ENCODE measurements around the gene SPTBN4.
"Not testable (repeated sequence)": the region's sequence is repeated elsewhere in the genome, so short reads cannot be mapped to it uniquely, and the experiment has no call there.

SPTBN4 gene

GRCh38 chr19:40590464-40591265 is 123.9 kb downstream of the SPTBN4 start:
- DNase-seq = no peak

- DNase-seq = not testable (repeated sequence)
These were observed 124.9 kb downstream of the SPTBN4 start for GRCh38 chr19:40591724-40592123.

DNA sequence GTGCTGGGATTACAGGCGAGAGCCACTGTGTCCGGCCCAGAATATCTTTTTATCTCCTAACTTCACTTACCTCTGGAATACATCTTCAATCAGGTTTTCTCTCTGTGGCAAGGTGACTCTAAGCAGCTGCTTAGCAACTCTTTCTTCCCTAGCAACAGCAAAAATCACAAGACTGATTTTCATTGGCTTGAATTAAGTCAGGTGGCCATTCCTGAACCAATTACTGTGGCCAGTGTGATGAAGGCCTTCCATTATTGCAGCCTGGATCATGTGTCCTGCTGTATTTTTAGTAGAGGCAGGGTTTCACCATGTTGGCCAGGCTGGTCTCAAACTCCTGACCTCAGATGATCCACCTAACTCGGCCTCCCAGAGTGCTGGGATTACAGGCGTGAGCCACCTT is 125.4 kb downstream of the SPTBN4 start:
- no peak for DNase-seq

GRCh38 chr19:40594255-40594654 is 127.5 kb downstream of the SPTBN4 start:
- DNase-seq = no peak

- DNase-seq = no peak
These were observed 127.9 kb downstream of the SPTBN4 start for GRCh38 chr19:40594657-40595091.

DNA sequence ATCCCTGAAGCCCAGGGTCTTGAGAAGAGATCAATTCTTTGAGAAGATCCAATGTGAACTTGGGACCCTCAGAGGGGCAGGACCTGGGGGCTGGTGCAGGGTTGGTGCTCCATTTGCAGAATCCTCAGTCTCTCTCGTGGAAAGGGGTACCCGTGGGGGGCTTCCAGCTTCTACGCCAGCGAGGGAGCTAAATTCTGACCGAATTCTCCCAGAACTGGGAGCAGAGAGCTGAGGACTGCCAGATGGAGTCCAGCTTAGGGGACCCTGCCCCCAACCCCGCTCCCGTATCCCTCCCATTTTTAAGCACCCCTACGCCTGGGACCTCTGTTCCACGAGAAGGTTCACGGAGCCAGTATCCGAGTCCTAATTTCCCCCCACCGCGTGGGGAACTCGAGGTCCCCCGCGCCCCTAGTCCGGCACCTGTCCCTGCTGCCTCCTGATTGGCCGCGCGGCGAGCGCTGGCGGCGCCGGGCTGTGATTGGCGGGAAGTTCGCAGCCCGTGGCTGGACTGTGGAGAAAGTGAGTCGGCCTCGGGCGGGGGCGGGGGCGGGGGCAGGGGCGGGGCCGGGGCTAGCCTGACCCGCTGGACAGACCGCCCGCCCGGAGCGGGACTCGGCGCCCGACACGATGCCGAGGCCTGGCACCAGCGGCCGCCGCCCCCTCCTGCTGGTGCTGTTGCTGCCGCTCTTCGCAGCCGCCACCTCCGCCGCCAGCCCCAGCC is 130.0 kb downstream of the SPTBN4 start:
- DNase-seq = peak in 1 of 2 experiments; percentile 44

DNA sequence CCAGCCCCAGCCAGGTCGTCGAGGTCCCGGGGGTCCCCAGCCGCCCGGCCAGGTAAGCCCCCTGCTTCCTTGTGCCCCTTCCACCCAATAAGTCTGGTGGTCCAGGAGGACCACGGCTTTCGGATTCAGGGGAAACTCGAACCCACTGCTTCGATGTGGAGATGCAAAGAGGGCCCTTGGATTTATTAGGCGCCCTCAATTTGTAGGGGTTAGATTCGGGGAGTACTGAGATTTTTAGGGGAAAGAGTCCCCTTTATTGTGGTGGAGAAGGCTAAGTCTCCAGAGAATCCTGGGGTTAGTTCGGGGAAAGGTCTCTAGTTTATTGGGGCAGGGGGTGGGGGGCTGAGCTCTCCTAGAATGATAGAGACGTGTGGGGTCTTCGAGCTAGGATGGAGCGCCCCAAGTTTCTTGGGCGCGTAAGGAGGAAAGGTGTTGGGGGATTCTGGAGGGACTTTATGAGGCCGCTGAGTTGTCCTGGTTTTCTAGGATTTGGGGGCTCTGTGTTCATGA is 130.6 kb downstream of the SPTBN4 start:
- no peak for DNase-seq

DNA sequence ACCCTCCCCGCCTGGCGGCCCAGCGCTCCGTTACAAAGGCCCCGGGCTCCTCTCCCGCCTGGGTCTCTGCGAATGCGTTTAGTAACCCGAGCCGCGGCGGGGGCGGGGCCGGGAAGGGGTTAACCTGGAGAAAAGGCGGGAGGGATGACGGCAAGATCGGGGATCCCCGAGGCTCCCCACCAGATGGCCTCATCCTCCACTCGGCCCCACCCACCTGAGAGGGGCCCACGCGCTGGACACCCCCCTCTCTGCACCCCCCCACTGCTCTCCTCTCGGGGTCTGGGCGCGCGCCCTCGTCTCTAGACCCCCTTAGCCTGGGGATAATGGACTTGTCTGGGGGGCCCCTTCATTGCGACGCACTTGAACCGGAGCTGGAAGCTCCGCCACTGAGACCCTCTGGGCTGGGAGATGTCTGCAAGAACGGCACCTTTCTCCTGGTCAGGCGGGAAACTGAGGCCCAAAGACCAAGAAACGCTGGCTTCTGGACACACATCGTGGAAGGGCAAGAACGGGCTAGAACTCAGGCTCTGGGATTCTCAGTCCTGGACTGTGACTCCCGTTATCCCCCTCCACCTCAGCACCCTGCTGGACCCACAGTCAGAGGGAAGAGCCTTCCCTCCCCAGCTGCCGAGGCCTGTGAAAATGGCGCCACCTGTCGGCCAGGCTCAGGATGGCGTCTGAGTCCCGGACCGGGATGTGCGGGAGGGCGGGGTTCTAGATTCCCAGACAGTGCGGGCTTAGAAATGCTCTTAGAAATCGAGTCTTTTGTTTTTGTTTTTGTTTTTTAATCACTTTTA is 131.5 kb downstream of the SPTBN4 start:
- DNase-seq = peak; percentile 91

DNA sequence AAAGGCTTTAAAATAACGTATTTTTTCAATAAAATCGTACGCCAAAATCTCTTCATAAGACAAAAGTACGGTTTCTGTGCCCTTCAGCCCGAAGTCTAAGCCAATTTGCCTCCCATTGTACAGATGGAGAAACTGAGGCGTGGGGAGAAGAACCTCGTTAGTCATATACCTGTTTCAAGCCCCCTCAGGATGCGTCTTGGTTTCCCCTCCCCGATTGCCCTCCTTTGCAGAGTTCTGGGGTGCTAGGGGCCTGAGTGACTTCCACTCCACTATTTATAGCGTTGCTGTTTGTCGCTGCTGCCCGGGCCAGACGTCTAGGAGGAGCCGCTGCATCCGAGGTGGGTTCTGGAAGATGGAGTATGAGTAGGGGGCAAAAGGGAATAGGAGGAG is 132.1 kb downstream of the SPTBN4 start:
- no peak for DNase-seq

- no peak for DNase-seq
These were observed 132.6 kb downstream of the SPTBN4 start for GRCh38 chr19:40599331-40599901.

DNA sequence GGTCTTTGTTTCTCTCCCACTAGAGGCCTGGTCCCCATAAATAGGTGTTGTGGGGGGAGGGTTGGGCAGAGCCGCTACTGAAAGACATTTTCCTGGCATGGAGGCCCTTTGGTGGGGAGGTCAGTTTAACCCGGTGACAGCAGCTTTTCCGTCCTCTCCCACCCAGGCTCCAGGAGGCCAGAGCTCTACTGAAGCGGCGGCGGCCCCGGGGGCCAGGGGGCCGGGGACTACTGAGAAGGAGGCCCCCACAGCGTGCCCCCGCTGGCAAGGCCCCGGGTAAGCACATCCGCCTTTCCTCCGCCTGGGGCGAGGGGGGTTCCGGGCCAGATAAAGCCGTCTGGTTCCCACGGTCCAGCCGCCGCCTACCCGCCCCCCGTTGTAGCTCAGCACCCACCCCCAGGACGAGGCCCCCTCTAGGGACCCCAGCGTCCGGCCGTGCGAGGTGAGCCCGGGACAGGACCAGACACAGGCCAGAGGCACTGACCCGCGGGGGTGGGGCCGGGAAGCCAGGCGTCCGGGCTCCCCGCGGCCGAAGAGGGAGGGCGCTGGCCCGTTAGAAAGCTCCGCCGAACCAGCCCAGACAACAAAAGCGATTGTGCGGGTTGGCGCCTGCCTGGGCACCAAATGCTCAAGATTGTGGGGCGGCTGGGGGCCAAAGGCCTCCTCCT is 133.2 kb downstream of the SPTBN4 start:
- no peak for DNase-seq

DNA sequence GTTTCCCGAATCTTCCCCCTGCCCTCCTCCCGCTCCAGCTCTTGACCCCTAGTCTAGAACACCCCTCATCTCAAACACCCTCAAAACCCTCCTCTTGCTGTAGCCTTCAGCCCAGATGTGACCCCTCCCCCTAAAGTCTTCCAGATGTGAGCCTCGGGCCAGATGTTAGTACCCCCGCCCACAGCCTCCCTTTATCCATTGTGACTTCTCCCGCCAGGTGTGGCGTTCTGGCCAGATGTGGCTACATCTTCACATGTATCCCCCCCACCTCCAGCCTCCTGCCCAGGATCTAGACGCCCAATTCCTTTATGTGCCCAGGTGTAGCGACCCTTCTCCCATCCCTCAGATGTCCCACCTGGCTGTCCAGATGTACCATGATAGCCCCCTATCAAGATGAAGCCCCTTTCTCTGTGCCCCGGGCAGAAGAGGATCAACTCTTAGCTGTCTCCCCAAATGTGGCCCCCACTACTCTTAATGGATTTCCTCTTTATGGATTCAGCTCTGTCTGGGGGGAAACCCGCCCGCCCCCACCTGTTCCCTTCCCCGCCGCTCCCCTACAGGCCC is 133.9 kb downstream of the SPTBN4 start:
- no peak for DNase-seq

- DNase-seq = no peak
These were observed 134.6 kb downstream of the SPTBN4 start, which contains the start of gene LTBP4 for GRCh38 chr19:40601134-40601974. TSS of gene LTBP4 (plus strand) at chr19:40601369. CDS start at chr19:40601388, 19 bp downstream.

GRCh38 chr19:40603071-40603388 is 136.2 kb downstream of the SPTBN4 start:
- no peak for DNase-seq

GRCh38 chr19:40603389-40604170 is 136.8 kb downstream of the SPTBN4 start:
- DNase-seq = peak; percentile 99

DNA sequence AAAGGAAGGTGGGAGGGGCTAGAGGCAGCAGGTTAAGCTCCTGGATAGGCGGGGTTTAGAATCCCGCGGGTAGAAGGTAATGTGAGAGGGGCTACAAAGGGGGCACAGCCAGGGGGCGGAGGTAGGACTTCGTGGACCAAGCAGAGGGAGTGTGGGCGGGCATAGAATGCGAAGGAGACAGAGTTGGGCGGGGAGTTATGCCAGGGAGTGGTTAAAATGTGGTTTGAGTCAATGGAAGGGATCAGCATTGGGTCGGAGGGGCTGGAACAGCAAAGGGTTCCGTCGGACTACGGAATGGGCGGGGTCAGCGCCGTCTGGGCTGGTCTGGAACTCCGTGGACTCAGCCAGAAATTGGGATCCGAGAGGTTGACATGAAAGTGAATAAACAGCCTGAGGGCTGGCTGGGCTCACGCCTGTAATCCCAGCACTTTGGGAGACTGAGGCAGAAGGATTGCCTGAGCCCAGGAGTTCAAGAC is 137.4 kb downstream of the SPTBN4 start:
- no peak for DNase-seq

DNA sequence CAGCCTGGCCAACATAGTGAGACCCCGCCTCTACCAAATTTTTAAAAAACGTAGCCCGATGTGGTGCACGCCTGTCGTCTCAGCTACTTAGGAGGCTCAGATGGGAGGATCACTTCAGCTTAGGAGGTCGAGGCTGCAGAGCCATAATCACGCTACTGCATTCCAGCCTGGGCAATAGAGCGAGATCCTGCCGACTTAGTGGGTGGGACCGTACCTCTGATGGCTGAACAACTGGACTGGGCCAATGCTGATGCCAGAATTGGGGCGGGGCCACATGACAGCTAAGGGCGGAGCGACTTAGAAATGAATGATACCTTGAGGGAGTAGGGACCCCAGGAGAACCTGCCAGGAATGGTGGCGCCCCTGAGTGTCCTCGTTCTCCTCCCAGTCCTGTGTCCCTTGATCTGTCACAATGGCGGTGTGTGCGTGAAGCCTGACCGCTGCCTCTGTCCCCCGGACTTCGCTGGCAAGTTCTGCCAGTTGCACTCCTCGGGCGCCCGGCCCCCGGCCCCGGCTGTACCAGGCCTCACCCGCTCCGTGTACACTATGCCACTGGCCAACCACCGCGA is 137.9 kb downstream of the SPTBN4 start:
- peak in 1 of 2 experiments; percentile 42 for DNase-seq

GRCh38 chr19:40605216-40605971 is 138.6 kb downstream of the SPTBN4 start:
- DNase-seq = peak; percentile 79 to 86
